ENCODE measurements around the gene TSNAXIP1. TPM values are rescaled to one million over a fixed set of nuclear protein-coding genes. Genes with fewer than 3 reads are reported as not detected.
A peak's percentile ranks its signal among the peaks of the same experiment; 100 is the strongest.

TSNAXIP1 gene
- total RNA-seq, 2 experiments from 2014 or later, result 0.52 to 0.61 TPM

- POLR2A ChIA-PET, result no interaction called here
- intact Hi-C loops (cut with DNase I, micrococcal nuclease), result no loop called here
- peak; percentile 13 for ATAC-seq (ENCODE audit: poor library complexity)
- H3K4me1 ChIP-seq (ENCODE audit: insufficient read depth, low read length), result peaks cover 31% of the 10 kb centered on the region
- H3K27me3 ChIP-seq (ENCODE audit: control insufficient read depth in 1 of 2, insufficient read depth in 2 of 2, low read length in 2 of 2), result no peaks in the 10 kb centered on the region
- peaks cover 24% of the 10 kb centered on the region for H3K36me3 ChIP-seq (ENCODE audit: insufficient read depth, low read length)
- Mint-ChIP-seq H3K27ac (peak overlapping the region; percentile 77), H3K27me3 (no peaks in the 10 kb centered on the region), H3K4me3 (no peak overlapping the region), H3K4me1 (ENCODE audit: low read depth) (peaks cover 31% of the 10 kb centered on the region), H3K36me3 (ENCODE audit: low read depth) (peaks cover 15% of the 10 kb centered on the region), H3K9me3 (no peaks in the 10 kb centered on the region)
- no peaks in the 10 kb centered on the region for H3K9me3 ChIP-seq (ENCODE audit: control insufficient read depth in 1 of 2, insufficient read depth in 1 of 2, low read length in 2 of 2)
- peak overlapping the region in 1 of 2 donors; percentile 22 for H3K27ac ChIP-seq (ENCODE audit: low read depth in 1 of 2, low read length in 2 of 2)
- TF ChIP-seq CTCF (IDR thresholded peaks at IDR 0.05), result no peak
- CTCF ChIA-PET, result interaction anchor here (1.2 to 1.8 kb wide), 3 partner anchors 16 to 42 kb away, joined by 4 to 7 read pairs (median 6); partner anchors contain the start of gene THAP11
- H3K4me3 ChIP-seq (ENCODE audit: low read length), result no peak overlapping the region
- peak in 1 of 14 experiments; percentile 42 for DNase-seq
These were observed 51.8 kb downstream of the TSNAXIP1 start for GRCh38 chr16:67858500-67858899.

- POLR2A ChIA-PET, result no interaction called here
- no peaks in the 10 kb centered on the region for H3K27me3 ChIP-seq (ENCODE audit: control insufficient read depth in 1 of 2, insufficient read depth in 2 of 2, low read length in 2 of 2)
- peaks cover 21% of the 10 kb centered on the region for H3K4me1 ChIP-seq (ENCODE audit: insufficient read depth, low read length)
- ATAC-seq (ENCODE audit: poor library complexity) (no peak), DNase-seq (no peak)
- intact Hi-C loops (cut with DNase I, micrococcal nuclease), result no loop called here
- CTCF ChIA-PET, result interaction anchor here (0.5 to 1.7 kb wide), 3 partner anchors 17 to 163 kb away, joined by 3 to 4 read pairs (median 3); no protein-coding TSS in a partner anchor
- H3K4me3 Mint-ChIP-seq, result no peak overlapping the region
- no peak overlapping the region for H3K27ac ChIP-seq (ENCODE audit: low read depth in 1 of 2, low read length in 2 of 2)
- H3K9me3 Mint-ChIP-seq, result no peaks in the 10 kb centered on the region
- no peak for TF ChIP-seq CTCF (IDR thresholded peaks at IDR 0.05)
- no peaks in the 10 kb centered on the region for H3K9me3 ChIP-seq (ENCODE audit: control insufficient read depth in 1 of 2, insufficient read depth in 1 of 2, low read length in 2 of 2)
- H3K27ac Mint-ChIP-seq, result peak overlapping the region; percentile 30
- H3K4me3 ChIP-seq (ENCODE audit: low read length), result no peak overlapping the region
- no peaks in the 10 kb centered on the region for H3K27me3 Mint-ChIP-seq
- H3K36me3 Mint-ChIP-seq (ENCODE audit: low read depth), result peaks cover 20% of the 10 kb centered on the region
- peaks cover 26% of the 10 kb centered on the region for H3K4me1 Mint-ChIP-seq (ENCODE audit: low read depth)
- peaks cover 30% of the 10 kb centered on the region for H3K36me3 ChIP-seq (ENCODE audit: insufficient read depth, low read length)
These were observed 54.1 kb downstream of the TSNAXIP1 start for GRCh38 chr16:67860589-67861398.

GRCh38 chr16:67861877-67862276, 55.2 kb downstream of the TSNAXIP1 start:
- no peaks in the 10 kb centered on the region for H3K9me3 Mint-ChIP-seq
- DNase-seq (no peak), ATAC-seq (ENCODE audit: poor library complexity) (no peak)
- Histone ChIP-seq H3K9me3 (ENCODE audit: control insufficient read depth in 1 of 2, insufficient read depth in 1 of 2, low read length in 2 of 2) (no peaks in the 10 kb centered on the region), H3K27me3 (ENCODE audit: control insufficient read depth in 1 of 2, insufficient read depth in 2 of 2, low read length in 2 of 2) (no peaks in the 10 kb centered on the region), H3K36me3 (ENCODE audit: insufficient read depth, low read length) (peaks cover 34% of the 10 kb centered on the region), H3K4me1 (ENCODE audit: insufficient read depth, low read length) (peaks cover 17% of the 10 kb centered on the region), H3K27ac (ENCODE audit: low read depth in 1 of 2, low read length in 2 of 2) (no peak overlapping the region), H3K4me3 (ENCODE audit: low read length) (no peak overlapping the region)
- no peak for TF ChIP-seq CTCF (IDR thresholded peaks at IDR 0.05)
- no peak overlapping the region for H3K27ac Mint-ChIP-seq
- intact Hi-C loops (cut with DNase I, micrococcal nuclease), result no loop called here
- H3K4me3 Mint-ChIP-seq, result no peak overlapping the region
- H3K36me3 Mint-ChIP-seq (ENCODE audit: low read depth), result peaks cover 25% of the 10 kb centered on the region
- ChIA-PET POLR2A (interaction anchor here (1.3 kb wide), 1 partner anchor 46 kb away, joined by 3 read pairs; no protein-coding TSS in a partner anchor), CTCF (interaction anchor here (1.4 kb wide), 1 partner anchor 19 kb away, joined by 3 read pairs; no protein-coding TSS in a partner anchor)
- peaks cover 22% of the 10 kb centered on the region for H3K4me1 Mint-ChIP-seq (ENCODE audit: low read depth)
- no peaks in the 10 kb centered on the region for H3K27me3 Mint-ChIP-seq

Measured in CD4-positive, alpha-beta T cell (primary cell).